ENCODE data around the gene EPN2. TPM values are rescaled to one million over a fixed set of nuclear protein-coding genes. Genes with fewer than 3 reads are reported as not detected.

The EPN2 gene
- total and polyA plus RNA-seq, 2 experiments from 2014 or later, result 34.0 to 149 TPM

- Histone ChIP-seq H3K9me2 (ENCODE audit: insufficient read depth) (no peaks in the 10 kb centered on the region), H3K27me3 (ENCODE audit: insufficient read depth) (no peaks in the 10 kb centered on the region), H3K4me2 (no peak overlapping the region), H3F3A (replicated peaks; ENCODE audit: low read depth) (peaks cover 19% of the 10 kb centered on the region), H4K20me1 (replicated peaks; ENCODE audit: insufficient read depth) (peaks cover 13% of the 10 kb centered on the region), H3K79me2 (replicated peaks; ENCODE audit: insufficient read depth) (peaks cover 29% of the 10 kb centered on the region), H3K36me3 (ENCODE audit: insufficient read depth) (peaks cover 10% of the 10 kb centered on the region), H3K27ac (ENCODE audit: low read depth) (no peak overlapping the region), H3K4me3 (no peak overlapping the region), H2AFZ (no peak overlapping the region), H3K4me1 (ENCODE audit: insufficient read depth) (peaks cover 14% of the 10 kb centered on the region)
- TF ChIP-seq CREB1 (CRISPR knock-in tag; IDR thresholded peaks at IDR 0.05; ENCODE audit: low read depth) (no peak), JUNB (IDR thresholded peaks at IDR 0.05; ENCODE audit: unreplicated experiment) (no peak), ZNF114 (CRISPR knock-in tag; IDR thresholded peaks at IDR 0.05) (no peak), EZH2 (IDR thresholded peaks at IDR 0.05; ENCODE audit: low read depth, unreplicated experiment) (no peak), ZNF331 (CRISPR knock-in tag; IDR thresholded peaks at IDR 0.05; ENCODE audit: low read depth) (no peak), NANOG (IDR thresholded peaks at IDR 0.05; ENCODE audit: borderline replicate concordance) (no peak), STAT1 (IDR thresholded peaks at IDR 0.05; ENCODE audit: unreplicated experiment) (no peak), REST (IDR thresholded peaks at IDR 0.05; ENCODE audit: unreplicated experiment) (no peak), EZH2phosphoT487 (IDR thresholded peaks at IDR 0.05; ENCODE audit: unreplicated experiment) (no peak), POLR2AphosphoS5 (IDR thresholded peaks at IDR 0.05; ENCODE audit: low read depth) (no peak)
- TF ChIP-seq, protein P1, sequence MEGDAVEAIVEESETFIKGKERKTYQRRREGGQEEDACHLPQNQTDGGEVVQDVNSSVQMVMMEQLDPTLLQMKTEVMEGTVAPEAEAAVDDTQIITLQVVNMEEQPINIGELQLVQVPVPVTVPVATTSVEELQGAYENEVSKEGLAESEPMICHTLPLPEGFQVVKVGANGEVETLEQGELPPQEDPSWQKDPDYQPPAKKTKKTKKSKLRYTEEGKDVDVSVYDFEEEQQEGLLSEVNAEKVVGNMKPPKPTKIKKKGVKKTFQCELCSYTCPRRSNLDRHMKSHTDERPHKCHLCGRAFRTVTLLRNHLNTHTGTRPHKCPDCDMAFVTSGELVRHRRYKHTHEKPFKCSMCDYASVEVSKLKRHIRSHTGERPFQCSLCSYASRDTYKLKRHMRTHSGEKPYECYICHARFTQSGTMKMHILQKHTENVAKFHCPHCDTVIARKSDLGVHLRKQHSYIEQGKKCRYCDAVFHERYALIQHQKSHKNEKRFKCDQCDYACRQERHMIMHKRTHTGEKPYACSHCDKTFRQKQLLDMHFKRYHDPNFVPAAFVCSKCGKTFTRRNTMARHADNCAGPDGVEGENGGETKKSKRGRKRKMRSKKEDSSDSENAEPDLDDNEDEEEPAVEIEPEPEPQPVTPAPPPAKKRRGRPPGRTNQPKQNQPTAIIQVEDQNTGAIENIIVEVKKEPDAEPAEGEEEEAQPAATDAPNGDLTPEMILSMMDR (conservative IDR thresholded peaks at IDR 0.05; ENCODE audit: low read depth in 2 of 2), result no peak
- TF ChIP-seq, protein P2, sequence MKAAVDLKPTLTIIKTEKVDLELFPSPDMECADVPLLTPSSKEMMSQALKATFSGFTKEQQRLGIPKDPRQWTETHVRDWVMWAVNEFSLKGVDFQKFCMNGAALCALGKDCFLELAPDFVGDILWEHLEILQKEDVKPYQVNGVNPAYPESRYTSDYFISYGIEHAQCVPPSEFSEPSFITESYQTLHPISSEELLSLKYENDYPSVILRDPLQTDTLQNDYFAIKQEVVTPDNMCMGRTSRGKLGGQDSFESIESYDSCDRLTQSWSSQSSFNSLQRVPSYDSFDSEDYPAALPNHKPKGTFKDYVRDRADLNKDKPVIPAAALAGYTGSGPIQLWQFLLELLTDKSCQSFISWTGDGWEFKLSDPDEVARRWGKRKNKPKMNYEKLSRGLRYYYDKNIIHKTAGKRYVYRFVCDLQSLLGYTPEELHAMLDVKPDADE (IDR thresholded peaks at IDR 0.05), result no peak
- peaks cover 68% of the 10 kb centered on the region for H3K36me3 Mint-ChIP-seq (ENCODE audit: low read depth)
- peaks cover 13% of the 10 kb centered on the region for H3K27me3 Mint-ChIP-seq (ENCODE audit: insufficient read depth, low read depth, poor library complexity)
- H3K27ac Mint-ChIP-seq, result no peak overlapping the region
- peaks cover 34% of the 10 kb centered on the region for H3K4me1 Mint-ChIP-seq
- H3K4me3 Mint-ChIP-seq, result no peak overlapping the region
- no peak for DNase-seq (ENCODE audit: low spot score)
- H3K9me3 Mint-ChIP-seq, result no peaks in the 10 kb centered on the region; the same call in 2 of the 3 replicates
- no peak for ATAC-seq
These were observed 145.6 kb downstream of the EPN2 start for GRCh38 chr17:19382531-19383444.
